ENCODE results near the gene ZNF628.

DNA sequence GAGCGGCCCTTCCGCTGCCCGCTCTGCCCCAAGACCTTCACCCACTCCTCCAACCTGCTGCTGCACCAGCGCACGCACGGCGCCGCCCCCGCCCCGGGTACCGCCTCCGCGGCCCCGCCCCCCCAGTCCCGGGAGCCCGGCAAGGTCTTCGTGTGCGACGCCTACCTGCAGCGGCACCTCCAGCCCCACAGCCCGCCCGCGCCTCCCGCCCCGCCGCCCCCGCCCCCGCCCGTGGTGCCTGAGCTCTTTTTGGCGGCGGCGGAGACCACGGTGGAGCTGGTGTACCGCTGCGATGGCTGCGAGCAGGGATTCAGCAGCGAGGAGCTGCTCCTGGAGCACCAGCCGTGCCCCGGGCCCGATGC, 5.4 kb downstream of the ZNF628 start:
- TF ChIP-seq, protein P1, sequence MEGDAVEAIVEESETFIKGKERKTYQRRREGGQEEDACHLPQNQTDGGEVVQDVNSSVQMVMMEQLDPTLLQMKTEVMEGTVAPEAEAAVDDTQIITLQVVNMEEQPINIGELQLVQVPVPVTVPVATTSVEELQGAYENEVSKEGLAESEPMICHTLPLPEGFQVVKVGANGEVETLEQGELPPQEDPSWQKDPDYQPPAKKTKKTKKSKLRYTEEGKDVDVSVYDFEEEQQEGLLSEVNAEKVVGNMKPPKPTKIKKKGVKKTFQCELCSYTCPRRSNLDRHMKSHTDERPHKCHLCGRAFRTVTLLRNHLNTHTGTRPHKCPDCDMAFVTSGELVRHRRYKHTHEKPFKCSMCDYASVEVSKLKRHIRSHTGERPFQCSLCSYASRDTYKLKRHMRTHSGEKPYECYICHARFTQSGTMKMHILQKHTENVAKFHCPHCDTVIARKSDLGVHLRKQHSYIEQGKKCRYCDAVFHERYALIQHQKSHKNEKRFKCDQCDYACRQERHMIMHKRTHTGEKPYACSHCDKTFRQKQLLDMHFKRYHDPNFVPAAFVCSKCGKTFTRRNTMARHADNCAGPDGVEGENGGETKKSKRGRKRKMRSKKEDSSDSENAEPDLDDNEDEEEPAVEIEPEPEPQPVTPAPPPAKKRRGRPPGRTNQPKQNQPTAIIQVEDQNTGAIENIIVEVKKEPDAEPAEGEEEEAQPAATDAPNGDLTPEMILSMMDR (IDR thresholded peaks at IDR 0.05) = no peak
- no peak for TF ChIP-seq POLR2A (IDR thresholded peaks at IDR 0.05)
